ENCODE data around the gene TEX26. TPM values are rescaled to one million over a fixed set of nuclear protein-coding genes. Genes with fewer than 3 reads are reported as not detected.
A peak's percentile ranks its signal among the peaks of the same experiment; 100 is the strongest.

TEX26 gene
- total and polyA plus RNA-seq, 2 of the 4 experiments (the other 2 are of a cell fraction), result not detected

DNA sequence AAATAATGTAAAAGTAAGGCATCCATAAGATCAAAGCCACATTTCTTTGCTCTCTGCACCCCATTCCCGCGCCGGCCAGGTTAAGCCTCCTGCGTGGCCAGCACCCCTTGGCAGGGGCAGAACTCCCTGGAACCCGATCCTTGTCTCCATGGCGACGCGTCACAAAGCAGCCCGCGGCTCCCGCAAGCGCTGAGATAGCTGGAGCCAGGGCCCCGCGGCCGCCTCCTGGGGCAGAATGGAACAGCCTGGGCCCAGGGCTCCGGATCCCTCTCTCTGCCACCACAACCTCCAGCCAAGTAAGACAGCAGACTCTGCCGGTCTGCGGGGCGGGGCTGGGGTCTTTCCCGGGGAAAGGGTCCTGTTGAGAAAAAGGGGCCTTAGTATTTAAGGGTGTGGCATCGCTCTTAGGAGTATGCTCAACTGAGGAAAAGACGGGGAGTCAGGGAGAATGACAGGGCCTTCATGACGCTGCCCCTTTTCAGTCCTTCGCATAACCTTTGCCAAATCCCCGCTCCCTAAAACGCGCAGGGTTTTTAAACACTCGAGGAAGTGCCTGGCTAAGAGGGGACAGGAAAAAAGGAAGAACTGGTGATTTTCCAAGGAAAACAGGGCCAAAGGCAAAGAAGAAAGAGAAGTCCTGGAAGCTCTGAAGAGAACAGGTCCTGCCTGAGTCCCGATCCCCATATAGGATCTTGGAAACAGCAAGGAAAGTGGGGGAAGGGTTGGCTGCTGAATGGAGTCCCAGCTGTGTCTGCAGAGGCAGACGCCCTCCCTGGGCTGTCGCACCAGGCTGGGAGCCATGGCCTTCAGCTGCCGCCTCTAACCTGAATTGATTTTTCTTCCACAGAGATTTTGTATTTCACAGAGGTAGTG is at the start of gene TEX26 (continued):
- TF ChIP-seq BHLHE40 (IDR thresholded peaks at IDR 0.05; ENCODE audit: low read depth, low read length) (no peak), CHD1 (IDR thresholded peaks at IDR 0.05; ENCODE audit: low read depth, low read length) (no peak), RFX5 (IDR thresholded peaks at IDR 0.05; ENCODE audit: low read depth, low read length) (no peak)

DNA sequence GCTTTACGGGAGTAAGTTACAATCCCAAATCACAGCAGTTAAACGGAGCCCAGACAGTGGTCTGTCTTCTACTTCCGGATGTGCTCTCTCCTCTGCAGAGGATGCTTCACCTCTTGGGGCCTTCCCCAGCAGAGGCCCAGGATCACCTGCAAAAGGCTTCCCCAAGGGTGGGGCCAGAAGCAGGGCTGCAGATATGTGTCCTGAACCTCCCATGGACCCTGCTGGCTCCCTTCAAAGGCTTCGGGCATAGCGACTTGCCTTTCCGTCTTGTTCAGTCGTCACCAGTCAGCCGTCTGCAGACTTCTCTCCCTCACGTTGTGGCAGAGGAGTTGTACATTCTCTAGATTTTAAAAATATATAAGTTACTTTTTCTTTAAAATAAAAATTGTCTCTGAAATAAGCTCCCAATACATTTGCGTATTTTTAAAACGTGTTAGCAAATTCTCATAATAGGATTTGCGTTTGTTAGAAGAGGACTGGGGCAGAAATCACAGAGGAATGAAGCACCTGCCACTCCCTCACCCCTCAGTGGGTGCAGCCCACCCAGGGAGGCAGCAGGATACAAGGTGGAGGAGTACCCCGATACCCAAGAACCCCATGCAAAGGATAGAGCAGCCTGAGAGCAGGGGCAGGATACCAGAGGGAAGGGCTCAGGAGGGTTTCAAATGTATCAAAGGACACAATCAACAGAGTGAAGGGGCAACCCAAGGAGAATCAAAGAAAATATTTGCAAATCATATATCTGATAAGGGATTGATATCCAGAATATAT is 49.3 kb upstream of the TEX26 start:
- H3K4ac ChIP-seq (ENCODE audit: low read depth, low read length), result peak overlapping the region; percentile 57; the same call in 1 of the 2 replicates
- dilution Hi-C loops (cut with HindIII; ENCODE audit: low sequenced_read_pairs, unreplicated experiment), result no loop called here
- H4K8ac ChIP-seq (ENCODE audit: low read depth in 2 of 2, low read length in 2 of 2), result peak overlapping the region; percentile 27 to 53
- no peak overlapping the region for H3K4me3 ChIP-seq (ENCODE audit: insufficient read depth, low read depth, low read length)
- peak overlapping the region; percentile 0; the same call in 1 of the 2 replicates for H3K27ac ChIP-seq (ENCODE audit: insufficient read depth, low read length)
- H3K56ac ChIP-seq (ENCODE audit: extremely low read depth, insufficient read depth, low read length), result no peak overlapping the region
- ChIA-PET POLR2A (ENCODE audit: unreplicated experiment) (no interaction called here), CTCF (no interaction called here)
- peaks cover 18% of the 10 kb centered on the region for H3K9me1 ChIP-seq (ENCODE audit: insufficient read depth, low read length)
- H3K9me3 ChIP-seq (ENCODE audit: control insufficient read depth, insufficient read depth, low read length), result no peaks in the 10 kb centered on the region
- in situ Hi-C loops (cut with MboI; ENCODE audit: low sequenced_read_pairs), result no loop called here
- peak overlapping the region; percentile 73 for H2AFZ ChIP-seq (replicated peaks; ENCODE audit: low read length, poor library complexity)
- H3K23ac ChIP-seq (ENCODE audit: low read depth, low read length), result no peak overlapping the region; the same call in 1 of the 2 replicates
- H2AK9ac ChIP-seq (replicated peaks; ENCODE audit: low read depth, low read length, poor library complexity), result no peak overlapping the region
- DNase-seq (no peak), ATAC-seq (ENCODE audit: low read depth) (no peak)
- peak overlapping the region; percentile 6; the same call in 1 of the 2 replicates for H3K18ac ChIP-seq (ENCODE audit: low read depth, low read length)
- no CpG with 5 or more reads among the region's 13 CpGs for WGBS, 2 experiments (ENCODE audit: extremely low coverage in 2 of 2, insufficient read length in 1 of 2)
- peak overlapping the region; percentile 64 for H4K5ac ChIP-seq (ENCODE audit: low read depth, low read length)
- intact Hi-C loops (cut with micrococcal nuclease), result loop anchor here (10.0 kb wide), 1 partner anchor 252 kb away; no protein-coding TSS in a partner anchor
- H3K79me1 ChIP-seq (ENCODE audit: low read depth in 1 of 2, low read length in 2 of 2), result peaks cover 0 to 5% of the 10 kb centered on the region in 2 experiments; a peak in 1 of 4 replicates
- no peak overlapping the region for H3K9ac ChIP-seq (ENCODE audit: low read depth, low read length)
- no peaks in the 10 kb centered on the region for H3K27me3 ChIP-seq (ENCODE audit: control insufficient read depth, insufficient read depth, low read length)
- peak overlapping the region; percentile 32; the same call in 1 of the 2 replicates for H4K91ac ChIP-seq (ENCODE audit: insufficient read depth, low read depth, low read length)
- H2BK20ac ChIP-seq (ENCODE audit: low read depth, low read length), result peak overlapping the region; percentile 28; the same call in 1 of the 2 replicates
- H2BK15ac ChIP-seq (ENCODE audit: low read depth, low read length), result no peak overlapping the region; the same call in 1 of the 3 replicates
- no peak overlapping the region for H2BK5ac ChIP-seq (ENCODE audit: low read depth, low read length, poor library complexity, severe bottlenecking)
- no peak overlapping the region for H3K14ac ChIP-seq (replicated peaks; ENCODE audit: low read depth, low read length)
- H3K36me3 ChIP-seq (ENCODE audit: control insufficient read depth, insufficient read depth, low read length), result no peaks in the 10 kb centered on the region
- no peak overlapping the region for H3K4me2 ChIP-seq (ENCODE audit: low read depth, low read length)
- H4K20me1 ChIP-seq (ENCODE audit: insufficient read depth, low read length), result no peaks in the 10 kb centered on the region
- H2BK120ac ChIP-seq (ENCODE audit: low read depth, low read length), result peak overlapping the region; percentile 65; the same call in 1 of the 2 replicates
- no TSS peak for BruUV-seq (replicated peaks)
- H2AK5ac ChIP-seq (ENCODE audit: low read depth, low read length), result peak overlapping the region; percentile 57; the same call in 1 of the 2 replicates
- H3K4me1 ChIP-seq (ENCODE audit: control insufficient read depth, insufficient read depth, low read length), result peaks cover 25% of the 10 kb centered on the region
- TF ChIP-seq RFX5 (IDR thresholded peaks at IDR 0.05; ENCODE audit: low read depth, low read length) (no peak), MAFK (IDR thresholded peaks at IDR 0.05; ENCODE audit: low read depth, low read length) (no peak), POLR2A (IDR thresholded peaks at IDR 0.05; ENCODE audit: low read depth, low read length) (no peak), NFE2L2 (IDR thresholded peaks at IDR 0.05; ENCODE audit: low read depth, low read length) (no peak), RAD21 (IDR thresholded peaks at IDR 0.05; ENCODE audit: low read length) (no peak), SMC3 (IDR thresholded peaks at IDR 0.05; ENCODE audit: low read depth, low read length) (no peak), CEBPB (IDR thresholded peaks at IDR 0.05; ENCODE audit: low read depth, low read length) (no peak), RCOR1 (IDR thresholded peaks at IDR 0.05; ENCODE audit: insufficient replicate concordance, low read length) (no peak), MXI1 (IDR thresholded peaks at IDR 0.05; ENCODE audit: borderline replicate concordance, low read depth, low read length) (no peak), FOS (IDR thresholded peaks at IDR 0.05; ENCODE audit: low read depth, low read length) (no peak)
- TF ChIP-seq, protein P1, sequence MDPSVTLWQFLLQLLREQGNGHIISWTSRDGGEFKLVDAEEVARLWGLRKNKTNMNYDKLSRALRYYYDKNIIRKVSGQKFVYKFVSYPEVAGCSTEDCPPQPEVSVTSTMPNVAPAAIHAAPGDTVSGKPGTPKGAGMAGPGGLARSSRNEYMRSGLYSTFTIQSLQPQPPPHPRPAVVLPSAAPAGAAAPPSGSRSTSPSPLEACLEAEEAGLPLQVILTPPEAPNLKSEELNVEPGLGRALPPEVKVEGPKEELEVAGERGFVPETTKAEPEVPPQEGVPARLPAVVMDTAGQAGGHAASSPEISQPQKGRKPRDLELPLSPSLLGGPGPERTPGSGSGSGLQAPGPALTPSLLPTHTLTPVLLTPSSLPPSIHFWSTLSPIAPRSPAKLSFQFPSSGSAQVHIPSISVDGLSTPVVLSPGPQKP (IDR thresholded peaks at IDR 0.05; ENCODE audit: borderline replicate concordance, low read depth, low read length), result no peak

Data from IMR-90 (cell line).